ENCODE results near the gene CTNNA1.
A peak's percentile ranks its signal among the peaks of the same experiment; 100 is the strongest.

CTNNA1 gene

GRCh38 chr5:138753794-138754698 is 821 bp downstream of the CTNNA1 start (continued):
- TF ChIP-seq ZNF560 (tag by site-specific recombination; IDR thresholded peaks at IDR 0.05; ENCODE audit: borderline replicate concordance) (no peak), ZNF133 (tag by site-specific recombination; IDR thresholded peaks at IDR 0.05) (no peak), ZNF148 (tag by site-specific recombination; IDR thresholded peaks at IDR 0.05; ENCODE audit: borderline replicate concordance) (no peak), SCRT1 (tag by site-specific recombination; IDR thresholded peaks at IDR 0.05; ENCODE audit: borderline replicate concordance) (peak; percentile 84; the same call in 1 of the 2 replicates), INSM2 (tag by site-specific recombination; IDR thresholded peaks at IDR 0.05) (0 out of 2 replicates have a peak, but pooled peaks have one; percentile 33), CTCF (tag by site-specific recombination; IDR thresholded peaks at IDR 0.05) (no peak), ZIC2 (tag by site-specific recombination; IDR thresholded peaks at IDR 0.05) (peak; percentile 81), BCL11B (tag by site-specific recombination; IDR thresholded peaks at IDR 0.05; ENCODE audit: low read depth) (peak; percentile 70), ZNF19 (tag by site-specific recombination; IDR thresholded peaks at IDR 0.05; ENCODE audit: low read depth) (no peak), ZBTB48 (tag by site-specific recombination; IDR thresholded peaks at IDR 0.05) (no peak), ZNF362 (tag by site-specific recombination; IDR thresholded peaks at IDR 0.05) (peak; percentile 98), PATZ1 (tag by site-specific recombination; IDR thresholded peaks at IDR 0.05) (peak; percentile 75), ZNF777 (tag by site-specific recombination; IDR thresholded peaks at IDR 0.05; ENCODE audit: borderline replicate concordance) (no peak; the same call in 1 of the 2 replicates), ZNF426 (tag by site-specific recombination; IDR thresholded peaks at IDR 0.05) (no peak), ZBTB1 (tag by site-specific recombination; IDR thresholded peaks at IDR 0.05) (no peak), ZNF335 (tag by site-specific recombination; conservative IDR thresholded peaks at IDR 0.05) (peak; percentile 97), ZNF621 (tag by site-specific recombination; IDR thresholded peaks at IDR 0.05) (no peak), GLIS1 (tag by site-specific recombination; IDR thresholded peaks at IDR 0.05) (peak; percentile 45), KLF8 (tag by site-specific recombination; IDR thresholded peaks at IDR 0.05) (peak; percentile 93), SP7 (tag by site-specific recombination; IDR thresholded peaks at IDR 0.05) (0 out of 2 replicates have a peak, but pooled peaks have one; percentile 72), ZSCAN5A (tag by site-specific recombination; IDR thresholded peaks at IDR 0.05) (no peak), ZNF311 (tag by site-specific recombination; IDR thresholded peaks at IDR 0.05; ENCODE audit: borderline replicate concordance) (no peak), ZNF768 (tag by site-specific recombination; IDR thresholded peaks at IDR 0.05) (no peak), KLF9 (tag by site-specific recombination; IDR thresholded peaks at IDR 0.05; ENCODE audit: low read depth) (no peak; the same call in 1 of the 2 replicates), RBAK (tag by site-specific recombination; IDR thresholded peaks at IDR 0.05) (no peak), ZNF791 (tag by site-specific recombination; IDR thresholded peaks at IDR 0.05) (no peak), ZNF513 (tag by site-specific recombination; IDR thresholded peaks at IDR 0.05) (no peak)

Data from HEK293 (cell line).